NCI-H2107 treated with DMSO at 0.1 percent for 48 hours (cell line): Measurements from ENCODE around the gene UQCC2.

Source experiments
- DNase-seq: peaks from one replicate; lab custom pipeline; 2025; ENCODE audit not compliant: unreplicated experiment; lab: John Stamatoyannopoulos, UW

UQCC2 gene

DNA sequence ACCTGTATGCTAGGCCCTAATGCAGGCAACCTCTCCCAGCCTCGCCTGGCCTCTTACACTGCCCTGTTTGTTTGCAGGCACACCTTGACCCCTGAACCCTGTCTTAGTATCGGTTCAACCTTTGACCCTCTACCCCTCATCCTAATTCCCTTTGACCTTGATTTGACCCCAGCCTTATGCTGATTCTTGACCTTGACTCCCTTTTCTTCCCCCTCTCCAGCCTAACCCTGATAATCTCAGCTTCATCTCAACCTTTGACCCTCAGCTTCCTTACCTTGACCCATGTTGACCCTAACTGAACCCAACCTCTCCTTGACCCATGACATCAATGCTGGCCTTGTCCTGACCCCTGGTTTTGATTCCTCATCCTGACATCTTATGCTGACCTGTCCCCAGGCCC is 33.8 kb downstream of the UQCC2 start:
- no peak for DNase-seq

DNA sequence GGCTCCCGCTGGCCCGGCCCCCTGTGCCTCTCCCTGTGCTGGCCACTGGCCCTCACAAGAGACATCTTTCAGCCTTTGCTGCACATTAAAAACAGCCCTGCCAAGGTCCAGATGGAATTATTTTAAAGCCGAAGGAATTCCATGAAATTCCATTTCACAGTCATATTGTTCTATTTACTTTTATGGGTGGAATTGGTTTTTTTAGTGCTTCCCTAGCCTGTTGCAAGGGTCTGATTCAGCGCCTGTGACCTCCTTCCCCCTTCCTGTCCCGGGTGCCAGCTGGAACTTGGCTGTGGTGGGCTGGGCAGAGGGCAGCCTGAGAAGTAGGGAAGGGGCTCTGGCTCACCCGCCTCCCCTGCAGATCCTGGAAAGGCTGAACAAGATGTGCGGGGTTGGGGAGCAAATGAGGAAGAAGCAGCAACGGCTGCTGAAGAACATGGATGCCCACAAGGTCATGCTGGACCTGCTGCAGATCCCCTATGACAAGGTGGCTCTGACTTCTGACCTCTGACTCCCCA is 34.3 kb downstream of the UQCC2 start:
- DNase-seq, result no peak

DNA sequence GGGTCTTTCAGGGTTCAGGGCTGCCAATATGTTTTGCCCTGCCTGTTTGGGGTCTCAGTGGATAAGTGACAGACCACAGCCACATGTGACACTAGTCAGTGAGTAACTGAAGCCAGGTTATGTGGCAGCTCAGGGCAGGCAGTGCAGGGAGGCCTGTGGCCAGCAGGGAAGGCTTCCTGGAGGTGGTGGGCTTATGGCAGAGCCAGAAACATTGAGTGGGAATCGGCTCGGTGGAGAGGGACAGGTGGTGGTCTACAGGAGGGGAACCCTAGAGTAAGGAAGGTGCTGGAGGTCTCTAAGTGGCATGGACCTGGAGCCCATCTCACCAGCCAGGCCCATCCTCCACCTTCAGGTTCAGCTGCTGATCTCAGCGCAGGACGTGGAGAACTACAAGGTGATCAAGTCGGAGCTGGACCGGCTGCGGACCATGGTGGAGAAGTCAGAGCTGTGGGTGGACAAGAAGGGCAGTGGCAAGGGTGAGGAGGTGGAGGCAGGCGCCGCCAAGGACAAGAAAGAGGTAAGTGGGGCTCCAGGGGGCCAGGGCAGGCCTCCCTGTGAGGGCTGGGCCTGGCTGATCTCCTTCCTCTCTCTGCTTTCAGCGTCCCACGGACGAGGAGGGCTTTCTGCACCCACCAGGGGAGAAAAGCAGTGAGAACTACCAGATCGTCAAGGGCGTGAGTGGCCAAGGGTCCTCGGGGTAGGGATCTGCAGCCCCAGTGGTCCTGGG is 34.9 kb downstream of the UQCC2 start:
- DNase-seq, result no peak

DNA sequence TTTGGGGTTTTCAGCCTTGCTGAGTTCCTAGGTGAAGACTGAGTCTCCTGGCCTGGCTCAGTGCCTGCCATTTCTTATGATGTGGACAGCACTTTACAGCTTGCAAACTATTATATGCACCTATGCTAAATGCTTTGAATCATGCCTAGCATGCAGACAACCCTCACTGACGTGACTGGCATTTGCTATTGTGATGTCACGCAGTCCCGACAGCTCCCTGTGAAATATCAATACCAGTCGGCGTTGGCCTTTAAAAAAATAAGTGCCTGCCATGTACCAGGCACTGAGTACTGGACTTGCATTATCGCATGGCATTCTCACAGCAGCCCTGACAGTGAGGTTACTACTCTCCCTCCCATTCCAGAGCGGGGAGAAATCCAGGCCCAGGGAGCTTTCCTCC is 35.5 kb downstream of the UQCC2 start:
- no peak for DNase-seq

DNA sequence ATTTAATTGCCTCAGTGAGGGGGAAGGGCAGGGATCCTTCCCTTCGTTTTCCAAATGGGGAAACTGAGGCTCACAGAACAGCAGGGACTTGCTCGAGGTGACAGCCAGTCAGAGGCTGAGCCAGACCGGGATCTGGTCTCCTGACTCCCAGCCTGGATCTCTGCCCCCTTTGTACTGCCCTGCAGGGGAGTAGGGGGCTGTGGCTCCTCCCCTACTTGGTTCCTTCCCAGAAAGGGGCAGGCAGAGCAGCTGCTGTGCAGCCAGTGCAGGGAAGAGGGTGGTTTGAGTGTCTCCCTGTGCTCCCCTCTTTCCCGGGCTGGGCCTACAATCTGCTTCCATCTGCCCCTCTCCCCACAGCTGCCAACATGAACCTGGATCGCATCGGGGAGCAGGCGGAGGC is 37.6 kb downstream of the UQCC2 start:
- no peak for DNase-seq

DNA sequence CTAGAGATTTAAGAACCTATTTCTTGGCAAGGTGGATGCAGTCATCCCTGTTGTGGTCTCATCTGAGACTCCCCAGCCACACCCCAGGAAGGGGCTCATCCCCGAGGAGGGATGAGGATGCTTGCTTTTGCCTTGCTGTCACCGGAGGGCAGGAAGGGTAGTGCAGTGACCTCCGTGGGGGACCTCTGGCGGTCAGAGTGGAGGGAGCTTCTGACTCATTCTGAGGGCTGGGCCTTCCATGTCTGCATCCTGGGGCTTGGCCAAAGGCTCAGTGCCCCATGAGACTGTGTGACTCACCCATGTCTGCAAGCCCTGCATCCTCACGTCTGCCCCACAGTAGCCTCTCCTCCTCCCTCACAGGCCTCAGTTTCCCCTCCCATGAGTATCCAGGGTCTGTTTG is 38.7 kb downstream of the UQCC2 start:
- no peak for DNase-seq

DNA sequence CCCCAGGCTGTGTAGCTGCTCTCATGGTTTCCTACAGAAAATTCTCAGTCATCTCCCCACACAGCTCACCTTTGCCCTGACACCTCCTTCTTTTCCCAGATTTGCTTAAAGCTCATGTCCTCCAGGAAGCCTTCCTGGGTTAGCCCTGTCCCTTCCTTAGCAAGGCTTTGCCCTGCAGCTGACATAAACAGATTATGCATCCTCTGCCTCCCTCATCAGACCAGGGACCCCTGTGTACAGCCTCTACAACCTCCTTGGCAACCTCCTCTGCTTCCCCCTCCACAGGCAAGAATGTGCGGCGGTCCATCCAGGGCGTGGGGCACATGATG is 39.8 kb downstream of the UQCC2 start:
- DNase-seq, result no peak

DNA sequence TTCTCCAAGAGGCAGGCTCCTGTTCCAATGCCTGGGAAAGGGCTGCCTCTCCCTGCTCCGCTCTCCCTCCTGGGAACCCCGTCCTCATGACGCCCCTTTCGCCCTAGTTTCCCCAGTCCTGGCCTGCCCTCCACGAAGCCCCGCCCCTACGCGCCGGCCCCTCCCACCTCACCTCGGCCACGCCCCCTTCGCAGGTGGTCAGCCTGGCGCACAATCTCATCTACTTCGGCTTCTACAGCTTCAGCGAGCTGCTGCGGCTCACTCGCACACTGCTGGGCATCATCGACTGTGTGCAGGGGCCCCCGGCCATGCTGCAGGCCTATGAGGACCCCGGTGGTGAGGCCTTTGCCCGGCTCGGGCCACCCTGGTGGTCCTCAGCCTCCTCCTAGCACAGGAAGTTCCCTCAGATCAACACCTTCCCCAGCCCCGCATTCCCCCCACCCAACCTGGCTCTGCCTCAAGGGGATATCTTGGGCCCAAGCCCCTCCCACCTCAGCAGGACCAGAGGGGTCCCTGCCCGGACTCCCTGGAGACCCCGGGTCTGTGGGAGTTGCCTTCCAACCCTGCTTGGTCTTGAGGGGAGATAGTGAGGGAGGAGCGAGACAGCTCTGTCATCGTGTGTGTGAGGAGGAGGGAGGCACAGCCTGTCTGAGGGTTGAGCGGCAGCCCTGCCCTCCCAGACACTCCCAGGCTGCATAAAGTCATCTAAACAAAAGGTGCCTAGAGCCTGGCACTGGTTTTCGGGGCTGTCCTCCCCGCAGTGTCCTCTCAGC is 40.3 kb downstream of the UQCC2 start:
- no peak for DNase-seq

DNA sequence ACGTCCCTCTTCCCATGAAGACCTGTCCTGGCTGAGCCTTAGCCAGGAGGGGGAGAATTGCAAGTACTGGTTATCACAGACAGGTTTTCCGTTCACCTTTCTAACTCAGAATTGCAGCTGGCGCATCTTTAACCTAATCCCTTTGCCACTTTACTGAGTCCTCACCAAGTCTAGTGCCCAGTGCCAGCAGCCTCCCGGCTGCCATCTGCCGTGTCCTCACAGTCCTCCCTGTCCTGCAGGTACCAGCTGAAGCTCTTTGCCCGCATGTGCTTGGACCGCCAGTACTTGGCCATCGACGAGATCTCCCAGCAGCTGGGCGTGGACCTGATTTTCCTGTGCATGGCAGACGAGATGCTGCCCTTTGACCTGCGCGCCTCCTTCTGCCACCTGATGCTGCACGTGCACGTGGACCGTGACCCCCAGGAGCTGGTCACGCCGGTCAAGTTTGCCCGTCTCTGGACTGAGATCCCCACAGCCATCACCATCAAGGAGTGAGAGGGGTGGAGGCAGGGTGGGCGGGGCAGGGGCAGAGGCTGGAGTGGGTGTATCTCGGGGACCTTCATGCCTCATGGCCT is 41.3 kb downstream of the UQCC2 start:
- DNase-seq, result no peak

DNA sequence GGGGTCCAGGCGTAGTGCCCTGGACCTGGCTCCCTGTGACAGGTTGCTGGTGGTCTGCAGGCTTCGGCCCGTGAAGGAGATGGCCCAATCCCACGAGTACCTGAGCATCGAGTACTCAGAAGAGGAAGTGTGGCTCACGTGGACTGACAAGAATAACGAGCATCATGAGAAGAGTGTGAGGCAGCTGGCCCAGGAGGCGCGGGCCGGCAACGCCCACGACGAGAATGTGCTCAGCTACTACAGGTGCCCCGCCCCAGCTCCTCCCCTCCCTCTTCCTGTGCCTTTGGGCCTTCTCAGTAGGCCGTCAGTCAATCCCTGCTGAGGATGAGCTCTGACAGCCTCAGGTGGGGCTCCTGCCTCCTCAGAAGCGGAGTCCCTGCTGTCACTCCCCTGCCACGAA is 42.6 kb downstream of the UQCC2 start:
- no peak for DNase-seq

DNA sequence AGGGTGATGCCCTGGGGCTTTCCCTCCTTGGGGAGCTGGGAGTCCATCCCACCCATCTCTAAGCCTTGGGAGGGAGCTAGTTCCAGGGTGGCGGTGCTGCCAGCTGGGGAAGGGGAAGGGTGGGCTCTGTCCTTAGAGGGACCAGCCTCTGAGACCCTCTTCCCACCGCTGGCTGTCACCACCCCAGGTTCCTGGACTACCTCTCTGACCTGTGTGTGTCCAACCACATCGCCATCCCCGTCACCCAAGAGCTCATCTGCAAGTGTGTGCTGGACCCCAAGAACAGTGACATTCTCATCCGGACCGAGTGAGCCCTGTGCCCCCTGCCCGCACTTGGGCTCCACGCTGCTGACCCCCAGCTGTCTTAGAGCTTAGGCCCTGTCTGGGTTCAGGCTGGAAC is 43.2 kb downstream of the UQCC2 start:
- DNase-seq, result no peak

DNA sequence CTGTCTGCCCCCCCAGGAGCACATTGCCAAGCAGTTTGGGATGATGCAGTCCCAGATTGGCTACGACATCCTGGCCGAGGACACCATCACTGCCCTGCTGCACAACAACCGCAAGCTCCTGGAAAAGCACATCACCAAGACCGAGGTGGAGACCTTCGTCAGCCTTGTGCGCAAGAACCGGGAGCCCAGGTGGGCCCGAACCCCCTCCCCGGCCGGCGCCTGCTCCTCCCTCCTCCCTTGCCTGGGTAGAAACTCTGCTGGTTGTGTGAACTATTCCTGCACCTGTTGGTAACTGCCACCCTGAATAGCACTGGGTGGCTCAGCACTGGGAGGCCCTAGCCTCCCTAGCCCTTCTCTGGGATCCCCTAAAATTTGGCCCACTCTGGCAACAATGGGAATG is 43.7 kb downstream of the UQCC2 start:
- no peak for DNase-seq

DNA sequence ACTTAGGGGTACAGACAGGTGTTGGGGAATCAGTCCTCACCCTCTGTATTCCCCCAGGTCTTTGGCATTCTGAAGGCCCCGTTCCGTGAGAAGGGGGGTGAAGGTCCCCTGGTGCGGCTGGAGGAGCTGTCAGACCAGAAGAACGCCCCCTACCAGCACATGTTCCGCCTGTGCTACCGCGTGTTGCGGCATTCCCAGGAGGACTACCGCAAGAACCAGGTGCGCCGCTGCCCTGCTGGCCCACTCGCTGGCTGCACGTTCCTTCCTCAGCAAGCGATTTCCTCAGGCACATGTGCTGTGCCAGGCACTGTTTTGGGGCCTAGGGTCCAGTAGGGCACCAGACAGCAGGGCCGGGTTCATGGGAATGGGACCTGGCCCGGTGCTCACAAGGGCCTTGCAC is 44.4 kb downstream of the UQCC2 start:
- DNase-seq, result no peak

DNA sequence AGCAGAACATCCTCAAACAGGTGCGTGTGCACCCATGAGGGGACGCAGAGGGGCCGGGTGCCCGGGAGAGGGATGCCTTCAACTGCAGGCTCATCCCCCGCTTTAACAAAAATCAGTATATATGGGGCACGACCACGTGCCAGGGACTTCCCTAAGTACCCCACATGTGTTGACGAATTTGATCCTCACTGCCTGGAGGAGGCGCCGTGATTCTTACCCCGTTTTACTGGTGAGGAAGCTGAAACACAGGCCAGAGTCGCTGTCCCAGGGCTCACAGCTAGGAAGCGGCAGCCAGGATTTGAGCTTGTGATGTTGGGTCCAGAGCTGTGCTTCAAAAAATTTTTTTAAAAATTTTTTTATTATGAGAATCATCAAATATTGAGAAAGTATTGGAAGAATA is 45.5 kb downstream of the UQCC2 start:
- DNase-seq, result no peak

DNA sequence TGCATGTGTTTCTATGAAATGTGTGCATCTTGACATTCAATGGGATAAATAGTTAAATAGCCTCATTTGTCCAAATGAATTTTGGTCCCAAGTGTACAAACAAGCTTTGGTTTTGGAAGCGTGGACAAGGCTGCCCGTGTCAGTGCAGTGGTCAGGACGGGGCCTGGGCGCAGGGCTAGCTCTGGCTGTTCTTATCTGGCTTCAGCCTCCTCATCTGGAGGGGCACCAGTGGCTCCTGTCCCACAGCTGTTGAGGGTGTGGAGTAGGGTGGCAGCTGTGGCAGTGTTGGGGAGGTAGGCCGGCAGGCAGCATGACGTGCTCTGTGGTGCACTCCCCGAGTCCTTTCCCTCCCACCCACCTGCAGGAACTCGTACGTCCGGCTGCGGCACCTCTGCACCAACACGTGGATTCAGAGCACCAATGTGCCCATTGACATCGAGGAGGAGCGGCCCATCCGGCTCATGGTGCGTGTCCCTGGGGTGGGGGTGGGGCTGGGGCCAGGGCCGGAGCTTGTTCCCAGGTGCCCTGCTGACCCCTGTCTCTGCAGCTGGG is 46.9 kb downstream of the UQCC2 start:
- no peak for DNase-seq

DNA sequence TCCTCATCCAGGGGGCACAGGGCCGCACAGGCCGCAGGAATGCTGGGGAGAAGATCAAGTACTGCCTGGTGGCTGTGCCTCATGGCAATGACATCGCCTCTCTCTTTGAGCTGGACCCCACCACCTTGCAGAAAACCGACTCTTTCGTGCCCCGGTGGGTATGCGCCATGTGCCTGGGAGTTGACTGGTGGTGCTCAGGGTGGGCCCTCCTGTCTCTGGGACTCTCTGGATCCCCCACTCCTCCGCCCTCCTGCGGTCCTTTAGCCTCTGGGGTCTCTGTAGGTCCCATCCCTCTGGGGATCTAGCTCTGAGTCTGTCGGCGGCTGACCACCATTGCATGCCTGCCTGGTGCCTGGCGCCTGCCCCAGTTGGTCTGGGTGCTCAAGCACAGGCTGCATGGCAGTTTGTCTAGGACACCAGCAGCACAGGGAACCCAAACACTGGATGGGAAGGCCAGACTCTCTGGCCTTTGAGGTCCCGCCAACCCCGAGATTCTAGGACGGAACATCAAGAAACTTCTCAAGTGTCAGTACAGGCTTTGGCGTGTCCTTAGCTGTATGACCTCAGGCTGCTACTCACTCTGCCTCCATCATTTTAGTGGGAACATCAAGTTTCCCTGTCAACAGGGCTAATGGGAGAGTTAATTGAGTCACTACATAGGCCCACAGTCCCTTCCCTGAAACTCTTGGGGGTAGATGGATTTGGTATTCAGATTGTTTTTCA is 47.6 kb downstream of the UQCC2 start:
- DNase-seq, result no peak

DNA sequence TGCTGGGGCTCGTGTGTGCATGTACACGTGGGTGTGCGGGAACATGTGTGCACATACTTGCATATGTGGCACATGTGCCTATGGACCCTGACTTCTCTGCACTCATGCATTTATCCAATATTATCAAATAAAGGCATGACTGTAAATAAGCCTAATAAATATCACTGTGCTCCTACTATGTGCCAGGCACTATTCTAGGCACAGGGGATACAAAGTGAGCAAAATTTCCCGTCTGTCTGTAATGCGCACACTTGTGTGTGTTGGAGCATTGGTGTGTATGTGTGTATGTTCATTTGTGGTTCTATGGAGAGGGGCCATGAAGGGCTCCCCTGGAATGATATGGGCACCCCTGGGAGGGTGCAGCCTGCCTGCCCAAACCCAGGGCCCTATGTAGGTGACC is 48.5 kb downstream of the UQCC2 start:
- no peak for DNase-seq

DNA sequence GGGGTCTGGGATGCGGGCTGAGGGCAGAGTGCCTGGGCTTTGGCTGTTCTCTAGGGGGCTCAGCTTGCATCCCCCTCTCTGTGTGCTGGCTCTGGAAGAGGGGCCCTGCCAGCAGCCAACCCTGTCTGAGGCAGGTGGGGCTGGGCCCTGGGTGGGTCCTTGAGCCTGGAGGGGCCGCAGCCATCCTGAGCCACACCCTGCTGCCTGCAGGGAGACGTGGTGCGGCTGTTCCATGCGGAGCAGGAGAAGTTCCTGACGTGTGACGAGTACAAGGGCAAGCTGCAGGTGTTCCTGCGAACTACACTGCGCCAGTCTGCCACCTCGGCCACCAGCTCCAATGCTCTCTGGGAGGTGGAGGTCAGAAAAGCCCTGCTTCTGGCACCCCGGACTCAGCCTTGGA is 49.2 kb downstream of the UQCC2 start:
- no peak for DNase-seq

DNA sequence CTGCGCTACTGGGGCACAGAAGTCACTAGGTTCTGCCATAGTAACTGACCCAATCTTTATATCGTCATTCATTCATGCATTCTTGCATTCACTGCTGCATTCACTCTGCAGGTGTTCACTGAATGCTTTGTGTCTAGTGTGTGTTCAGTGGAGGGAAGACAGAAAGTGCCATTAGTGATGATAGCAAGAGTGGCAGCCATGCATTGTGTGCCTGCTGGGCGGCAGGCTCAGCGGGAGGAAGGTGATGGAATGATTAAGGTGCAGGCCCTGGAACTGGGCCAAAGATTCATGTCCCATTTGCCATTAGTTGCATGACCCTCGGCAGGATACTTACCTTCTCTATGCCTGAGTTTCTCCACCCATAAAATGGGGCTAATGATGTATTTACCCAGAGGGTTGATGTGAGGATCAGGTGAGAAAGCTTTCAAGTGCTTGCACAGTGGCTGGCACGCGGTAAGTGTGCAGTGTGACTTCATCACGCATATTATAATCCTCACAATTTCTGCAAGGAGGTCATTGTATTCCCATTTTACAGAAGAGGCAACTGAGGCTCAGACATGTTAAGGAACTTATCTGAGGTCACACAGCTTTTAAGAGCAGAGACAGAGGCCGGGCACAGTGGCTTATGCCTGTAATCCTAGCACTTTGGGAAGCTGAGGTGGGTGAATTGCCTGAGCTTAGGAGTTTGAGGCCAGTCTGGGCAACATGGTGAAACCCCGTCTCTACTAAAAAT is 50.2 kb downstream of the UQCC2 start:
- DNase-seq, result no peak

DNA sequence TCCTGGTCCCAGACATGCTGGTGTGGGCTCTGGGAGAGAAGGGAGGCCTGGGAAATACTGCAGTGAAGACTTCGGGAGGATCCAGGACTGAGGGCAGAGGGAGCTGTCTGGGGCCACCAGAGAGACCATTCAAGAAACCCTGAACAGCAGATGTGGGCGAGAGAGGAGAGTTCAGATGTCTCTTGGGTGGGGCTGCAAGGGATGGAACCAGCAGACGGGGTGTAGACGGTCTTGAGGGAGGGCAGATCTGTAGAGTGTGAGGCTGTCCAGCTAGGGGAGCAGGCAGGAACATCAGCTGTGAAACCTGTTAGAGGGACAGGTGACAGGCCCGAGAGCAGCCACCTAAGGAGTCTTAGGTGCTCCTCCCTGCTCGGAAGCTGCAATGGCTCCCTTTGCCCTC is 51.5 kb downstream of the UQCC2 start:
- no peak for DNase-seq
